Measurements from ENCODE around the gene HSPG2. TPM values are rescaled to one million over a fixed set of nuclear protein-coding genes. Genes with fewer than 3 reads are reported as not detected.

HSPG2 gene
- total RNA-seq, 1 donor from 2014 or later: 257 TPM

DNA sequence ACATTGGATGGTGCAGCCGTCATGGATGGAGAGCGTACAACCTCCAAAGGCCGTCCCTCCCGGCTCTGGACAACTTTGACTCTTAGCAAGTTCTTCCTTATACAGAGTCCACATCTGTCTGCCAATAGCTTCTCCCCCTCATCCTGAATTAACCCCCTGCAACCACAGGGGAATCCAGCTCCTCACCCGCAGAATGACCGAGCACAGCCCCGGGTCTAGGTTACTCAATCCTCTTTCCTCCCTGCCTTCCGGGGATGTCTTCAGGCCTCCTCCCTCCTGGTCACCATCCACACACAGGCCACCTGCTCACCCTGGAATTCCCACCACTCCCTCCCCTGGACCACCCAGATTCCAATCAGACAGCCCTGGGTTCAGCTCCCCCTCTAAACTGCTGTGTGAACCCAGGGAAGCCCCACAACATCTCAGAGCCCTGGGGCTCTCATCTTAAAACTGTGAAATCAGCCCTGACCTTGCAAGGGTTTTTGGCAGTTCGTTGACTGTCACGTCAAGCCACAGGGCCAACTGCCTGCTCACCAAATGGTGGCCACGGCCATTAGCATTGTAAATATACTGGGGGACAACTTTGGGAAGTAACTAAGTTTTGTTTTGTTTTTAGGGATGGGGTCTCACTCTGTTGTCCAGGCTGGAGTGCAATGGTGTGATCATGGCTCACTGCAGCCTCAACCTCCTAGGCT lies 54.2 kb downstream of the HSPG2 start:
- H3K4me1 ChIP-seq: peaks cover 18% of the 10 kb centered on the region
- H3K27ac ChIP-seq (replicated peaks): peak overlapping the region; percentile 30
- DNase-seq: no peak
- TF ChIP-seq, protein P1, sequence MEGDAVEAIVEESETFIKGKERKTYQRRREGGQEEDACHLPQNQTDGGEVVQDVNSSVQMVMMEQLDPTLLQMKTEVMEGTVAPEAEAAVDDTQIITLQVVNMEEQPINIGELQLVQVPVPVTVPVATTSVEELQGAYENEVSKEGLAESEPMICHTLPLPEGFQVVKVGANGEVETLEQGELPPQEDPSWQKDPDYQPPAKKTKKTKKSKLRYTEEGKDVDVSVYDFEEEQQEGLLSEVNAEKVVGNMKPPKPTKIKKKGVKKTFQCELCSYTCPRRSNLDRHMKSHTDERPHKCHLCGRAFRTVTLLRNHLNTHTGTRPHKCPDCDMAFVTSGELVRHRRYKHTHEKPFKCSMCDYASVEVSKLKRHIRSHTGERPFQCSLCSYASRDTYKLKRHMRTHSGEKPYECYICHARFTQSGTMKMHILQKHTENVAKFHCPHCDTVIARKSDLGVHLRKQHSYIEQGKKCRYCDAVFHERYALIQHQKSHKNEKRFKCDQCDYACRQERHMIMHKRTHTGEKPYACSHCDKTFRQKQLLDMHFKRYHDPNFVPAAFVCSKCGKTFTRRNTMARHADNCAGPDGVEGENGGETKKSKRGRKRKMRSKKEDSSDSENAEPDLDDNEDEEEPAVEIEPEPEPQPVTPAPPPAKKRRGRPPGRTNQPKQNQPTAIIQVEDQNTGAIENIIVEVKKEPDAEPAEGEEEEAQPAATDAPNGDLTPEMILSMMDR (IDR thresholded peaks at IDR 0.05; ENCODE audit: borderline replicate concordance): no peak
- no peak overlapping the region for H3K4me3 ChIP-seq
- H3K36me3 ChIP-seq: peaks cover 87% of the 10 kb centered on the region
- H3K27me3 ChIP-seq (ENCODE audit: low read depth): no peaks in the 10 kb centered on the region
- intact Hi-C loops (cut with micrococcal nuclease): no loop called here
- H3K9me3 ChIP-seq (replicated peaks): no peaks in the 10 kb centered on the region

DNA sequence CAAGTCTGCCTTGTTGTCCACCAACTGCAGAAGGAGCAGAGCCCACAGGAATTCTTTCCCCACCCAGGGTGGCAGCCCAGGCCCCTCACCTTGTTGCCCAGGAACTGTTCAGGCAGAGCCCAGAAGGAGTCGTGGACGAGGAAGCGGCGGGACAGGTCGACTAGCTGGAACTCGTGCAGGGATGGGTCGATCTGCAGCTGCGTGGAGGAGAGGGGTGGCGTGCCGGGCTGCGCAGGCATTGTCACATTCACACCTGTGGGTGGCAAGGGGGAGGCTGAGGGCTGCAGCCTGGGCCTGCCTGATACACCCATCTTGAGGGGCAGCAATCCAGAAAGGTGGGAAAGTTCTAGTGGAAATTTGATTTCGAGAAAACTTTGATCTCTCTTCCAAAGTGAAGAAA lies 55.9 kb downstream of the HSPG2 start:
- Histone ChIP-seq H3K9me3 (replicated peaks) (no peaks in the 10 kb centered on the region), H3K27me3 (ENCODE audit: low read depth) (no peaks in the 10 kb centered on the region), H3K27ac (replicated peaks) (no peak overlapping the region), H3K36me3 (peaks cover 87% of the 10 kb centered on the region), H3K4me1 (peaks cover 18% of the 10 kb centered on the region), H3K4me3 (no peak overlapping the region)
- no peak for DNase-seq
- TF ChIP-seq, protein P1 (IDR thresholded peaks at IDR 0.05; ENCODE audit: borderline replicate concordance): no peak
- intact Hi-C loops (cut with micrococcal nuclease): no loop called here

DNA sequence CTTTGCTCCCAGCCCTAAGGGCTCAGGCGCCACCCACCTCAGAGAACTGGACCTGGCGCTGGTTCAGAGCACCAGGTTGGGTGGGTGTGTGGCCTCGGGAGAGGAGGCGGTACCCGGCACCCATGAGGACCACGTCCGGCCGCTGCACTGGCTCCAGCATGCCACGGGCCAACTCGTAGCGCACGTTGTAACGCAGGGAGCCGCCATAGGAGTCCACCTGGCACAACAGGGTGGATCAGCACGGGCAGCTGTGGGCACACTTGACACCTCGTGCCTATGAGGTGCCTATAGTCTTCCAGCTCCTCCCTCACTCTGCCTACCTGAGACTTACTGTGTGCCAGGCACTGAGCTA lies 56.5 kb downstream of the HSPG2 start:
- no peak for DNase-seq
- peak overlapping the region; percentile 67 for H3K27ac ChIP-seq (replicated peaks)
- no peak overlapping the region for H3K4me3 ChIP-seq
- no peaks in the 10 kb centered on the region for H3K27me3 ChIP-seq (ENCODE audit: low read depth)
- peaks cover 21% of the 10 kb centered on the region for H3K4me1 ChIP-seq
- peaks cover 87% of the 10 kb centered on the region for H3K36me3 ChIP-seq
- intact Hi-C loops (cut with micrococcal nuclease): no loop called here
- no peaks in the 10 kb centered on the region for H3K9me3 ChIP-seq (replicated peaks)
- TF ChIP-seq, protein P1 (IDR thresholded peaks at IDR 0.05; ENCODE audit: borderline replicate concordance): no peak

DNA sequence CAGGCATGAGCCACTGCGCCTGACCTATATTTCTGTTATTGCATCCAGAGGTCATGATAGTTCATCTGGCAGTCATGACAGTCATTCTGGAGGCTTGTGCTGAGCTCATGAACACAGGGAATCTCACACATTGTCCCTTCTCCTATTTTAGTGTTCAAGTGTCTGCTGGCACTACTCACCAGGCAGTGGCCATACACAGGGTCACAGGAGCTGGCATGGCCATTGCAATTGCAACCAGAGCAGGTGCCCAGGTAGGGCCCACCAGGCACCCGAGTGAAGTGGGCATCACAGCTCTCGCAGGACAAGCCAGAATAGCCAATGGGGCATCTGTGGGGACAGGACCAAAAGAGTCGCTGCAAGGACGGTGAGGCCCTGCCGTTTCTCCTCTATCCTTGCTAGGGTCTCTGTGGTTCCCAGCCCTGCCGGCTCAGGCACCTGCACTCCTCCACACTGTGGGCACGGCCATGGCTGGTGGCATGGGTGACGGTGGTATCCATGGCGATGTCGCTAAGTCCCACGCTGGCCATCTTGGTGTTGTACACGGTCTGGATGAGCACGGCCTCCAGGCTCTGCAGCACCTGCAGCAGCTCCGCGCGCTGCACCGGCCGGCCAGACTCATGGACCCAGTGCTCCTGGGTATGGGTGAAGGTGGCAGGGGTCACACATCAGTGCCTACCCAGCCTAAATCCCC lies 57.0 kb downstream of the HSPG2 start:
- H3K9me3 ChIP-seq (replicated peaks): no peaks in the 10 kb centered on the region
- H3K27me3 ChIP-seq (ENCODE audit: low read depth): no peaks in the 10 kb centered on the region
- peaks cover 24% of the 10 kb centered on the region for H3K4me1 ChIP-seq
- no peak for DNase-seq
- no peak overlapping the region for H3K4me3 ChIP-seq
- intact Hi-C loops (cut with micrococcal nuclease): no loop called here
- peak overlapping the region; percentile 67 for H3K27ac ChIP-seq (replicated peaks)
- H3K36me3 ChIP-seq: peaks cover 87% of the 10 kb centered on the region
- TF ChIP-seq, protein P1 (IDR thresholded peaks at IDR 0.05; ENCODE audit: borderline replicate concordance): no peak

DNA sequence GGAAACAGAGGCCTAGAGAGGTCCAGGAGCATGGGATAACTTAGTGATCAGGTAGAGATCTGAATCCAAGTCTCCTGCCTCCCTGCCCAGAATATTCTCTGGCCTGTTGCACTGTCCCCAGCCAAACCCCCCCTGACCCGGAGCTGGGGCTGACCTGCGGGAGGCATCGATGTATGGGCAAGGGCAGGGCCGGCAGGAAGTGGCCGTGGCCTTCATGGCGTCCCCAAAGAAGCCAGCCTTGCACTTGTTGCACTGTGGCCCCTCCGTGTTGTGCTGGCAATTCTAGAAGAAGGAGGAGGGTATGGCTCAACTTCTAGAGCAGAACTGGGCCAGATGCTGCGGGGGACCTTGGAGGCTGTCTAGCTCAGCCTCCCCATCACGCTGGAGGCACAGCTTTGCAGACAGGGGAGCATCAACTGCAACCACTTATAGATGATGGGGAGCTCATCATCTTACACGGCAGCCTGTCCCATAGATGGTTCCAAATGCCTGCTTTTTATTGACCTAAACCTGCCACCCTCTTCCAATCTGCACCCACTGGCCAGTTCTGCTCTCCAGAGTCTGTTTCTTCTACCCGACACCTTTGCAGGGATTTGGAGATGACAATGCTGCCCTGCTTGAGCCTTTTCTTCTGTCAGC lies 58.2 kb downstream of the HSPG2 start:
- Histone ChIP-seq H3K9me3 (replicated peaks) (no peaks in the 10 kb centered on the region), H3K27me3 (ENCODE audit: low read depth) (no peaks in the 10 kb centered on the region), H3K36me3 (peaks cover 87% of the 10 kb centered on the region), H3K27ac (replicated peaks) (peak overlapping the region; percentile 67), H3K4me3 (no peak overlapping the region), H3K4me1 (peaks cover 27% of the 10 kb centered on the region)
- intact Hi-C loops (cut with micrococcal nuclease): no loop called here
- DNase-seq: no peak
- TF ChIP-seq, protein P1 (IDR thresholded peaks at IDR 0.05; ENCODE audit: borderline replicate concordance): no peak

Measured in left ventricle myocardium inferior (tissue), 1 donor.